C4-2B (cell line): ENCODE measurements around the gene OR2V1.
"Not testable (repeated sequence)": the region's sequence is repeated elsewhere in the genome, so short reads cannot be mapped to it uniquely, and the experiment has no call there.

Experiments used
- H3K27ac ChIP-seq: fragments of 450-650 bp; 2 replicates; pipeline ENCODE4 v1.5.1; 2017
- ZFX ChIP-seq: fragments of 450-650 bp; IDR thresholded peaks from 2 replicates; pipeline ENCODE4 v1.6.1; 2017
- TF ChIP-seq, protein P1 (sequence below): fragments of 450-650 bp; conservative IDR thresholded peaks from 2 replicates; pipeline ENCODE4 v1.5.1; 2017; ENCODE audit warnings: mild to moderate bottlenecking

The OR2V1 gene

DNA sequence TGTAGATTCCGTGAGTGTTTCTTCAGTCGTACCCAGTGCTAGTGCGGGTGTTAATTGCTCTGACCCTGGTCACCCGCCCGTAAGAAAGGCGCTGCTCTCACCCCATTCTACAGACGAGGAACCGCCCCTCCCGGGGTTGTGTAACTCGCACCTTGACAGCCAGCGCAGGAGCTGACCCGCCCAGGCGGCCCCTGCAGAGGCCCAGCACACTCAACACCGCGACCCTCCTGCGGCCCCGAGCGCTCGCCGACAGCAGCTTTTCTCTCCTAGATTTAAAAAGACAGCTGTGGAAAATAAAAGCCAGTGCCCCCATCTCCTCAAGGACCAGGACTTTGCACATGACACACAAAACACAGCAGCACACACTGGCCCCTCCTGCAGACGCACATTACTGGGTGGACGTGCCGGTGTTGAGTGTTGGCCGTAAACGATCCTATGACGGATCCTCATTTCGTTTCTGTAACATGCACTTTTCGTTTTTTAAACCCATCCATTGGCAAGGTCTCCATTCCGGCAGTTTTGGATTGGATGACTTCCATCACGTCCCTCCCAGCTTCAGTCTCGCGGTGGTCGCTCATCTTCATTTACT, 39.4 kb upstream of the OR2V1 start:
- no peak for TF ChIP-seq ZFX
- TF ChIP-seq, protein P1, sequence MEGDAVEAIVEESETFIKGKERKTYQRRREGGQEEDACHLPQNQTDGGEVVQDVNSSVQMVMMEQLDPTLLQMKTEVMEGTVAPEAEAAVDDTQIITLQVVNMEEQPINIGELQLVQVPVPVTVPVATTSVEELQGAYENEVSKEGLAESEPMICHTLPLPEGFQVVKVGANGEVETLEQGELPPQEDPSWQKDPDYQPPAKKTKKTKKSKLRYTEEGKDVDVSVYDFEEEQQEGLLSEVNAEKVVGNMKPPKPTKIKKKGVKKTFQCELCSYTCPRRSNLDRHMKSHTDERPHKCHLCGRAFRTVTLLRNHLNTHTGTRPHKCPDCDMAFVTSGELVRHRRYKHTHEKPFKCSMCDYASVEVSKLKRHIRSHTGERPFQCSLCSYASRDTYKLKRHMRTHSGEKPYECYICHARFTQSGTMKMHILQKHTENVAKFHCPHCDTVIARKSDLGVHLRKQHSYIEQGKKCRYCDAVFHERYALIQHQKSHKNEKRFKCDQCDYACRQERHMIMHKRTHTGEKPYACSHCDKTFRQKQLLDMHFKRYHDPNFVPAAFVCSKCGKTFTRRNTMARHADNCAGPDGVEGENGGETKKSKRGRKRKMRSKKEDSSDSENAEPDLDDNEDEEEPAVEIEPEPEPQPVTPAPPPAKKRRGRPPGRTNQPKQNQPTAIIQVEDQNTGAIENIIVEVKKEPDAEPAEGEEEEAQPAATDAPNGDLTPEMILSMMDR: no peak
- H3K27ac ChIP-seq: no peak overlapping the region

DNA sequence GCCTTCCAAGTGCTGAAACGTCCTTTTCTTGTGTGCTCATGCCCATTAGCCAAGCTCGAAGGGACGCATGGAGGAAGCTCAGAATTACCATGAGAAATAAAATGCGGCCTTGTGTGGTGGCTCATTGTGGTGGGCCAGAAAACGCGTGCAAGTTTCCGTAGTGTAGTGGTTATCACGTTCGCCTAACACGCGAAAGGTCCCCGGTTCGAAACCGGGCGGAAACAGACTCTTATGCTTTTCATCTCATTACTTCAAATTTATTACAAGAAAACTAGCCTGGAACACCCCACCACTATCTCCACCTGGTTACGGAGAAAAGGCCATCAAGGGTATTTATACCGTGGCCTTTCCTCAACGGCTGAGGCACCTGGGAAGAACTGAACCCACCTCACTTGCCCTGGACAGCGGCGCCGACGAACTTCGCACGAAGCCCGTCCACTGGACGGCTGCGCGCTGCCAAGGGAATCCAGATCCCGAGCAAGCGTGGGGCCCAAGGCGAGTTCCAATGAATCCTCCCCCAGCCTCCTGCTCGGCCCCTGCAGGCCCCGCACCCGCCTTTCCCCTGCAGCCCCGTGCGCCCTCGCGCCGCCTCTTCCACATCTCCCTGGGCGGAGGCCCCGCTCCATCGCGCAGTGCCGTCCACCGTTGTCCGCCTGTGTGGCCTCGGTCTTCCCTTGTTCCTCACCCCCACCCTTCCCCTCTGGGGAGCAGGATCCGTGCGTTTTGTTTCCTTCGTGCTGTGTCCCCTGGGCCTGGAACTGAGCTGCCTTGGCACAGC, 38.7 kb upstream of the OR2V1 start:
- not testable (repeated sequence) for H3K27ac ChIP-seq

DNA sequence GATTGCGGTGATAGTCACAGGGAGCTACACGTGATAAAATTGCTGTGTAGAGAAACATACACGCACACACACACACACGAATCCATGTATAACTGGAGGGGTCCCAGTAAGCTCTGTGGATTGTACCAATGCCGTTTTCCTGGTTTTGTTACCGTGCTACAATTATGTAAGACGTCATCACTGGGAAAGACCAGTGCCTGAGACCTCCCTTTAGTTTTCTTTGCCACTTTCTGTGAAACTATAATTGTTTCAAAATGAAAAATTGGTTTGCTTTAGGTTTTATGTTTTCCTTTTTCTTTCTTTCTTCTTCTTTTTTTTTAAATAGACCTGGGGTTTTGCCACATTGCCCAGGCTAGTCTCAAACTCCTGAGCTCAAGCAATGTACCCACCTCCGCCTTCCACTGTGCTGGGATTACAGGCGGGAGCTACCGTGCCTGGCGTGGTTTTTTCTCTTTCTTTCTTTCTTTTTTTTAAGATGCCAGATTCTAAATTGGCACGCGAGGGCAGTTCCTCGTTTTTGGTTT, 37.7 kb upstream of the OR2V1 start:
- H3K27ac ChIP-seq: no peak overlapping the region
- TF ChIP-seq, protein P1: no peak
- TF ChIP-seq ZFX: no peak

DNA sequence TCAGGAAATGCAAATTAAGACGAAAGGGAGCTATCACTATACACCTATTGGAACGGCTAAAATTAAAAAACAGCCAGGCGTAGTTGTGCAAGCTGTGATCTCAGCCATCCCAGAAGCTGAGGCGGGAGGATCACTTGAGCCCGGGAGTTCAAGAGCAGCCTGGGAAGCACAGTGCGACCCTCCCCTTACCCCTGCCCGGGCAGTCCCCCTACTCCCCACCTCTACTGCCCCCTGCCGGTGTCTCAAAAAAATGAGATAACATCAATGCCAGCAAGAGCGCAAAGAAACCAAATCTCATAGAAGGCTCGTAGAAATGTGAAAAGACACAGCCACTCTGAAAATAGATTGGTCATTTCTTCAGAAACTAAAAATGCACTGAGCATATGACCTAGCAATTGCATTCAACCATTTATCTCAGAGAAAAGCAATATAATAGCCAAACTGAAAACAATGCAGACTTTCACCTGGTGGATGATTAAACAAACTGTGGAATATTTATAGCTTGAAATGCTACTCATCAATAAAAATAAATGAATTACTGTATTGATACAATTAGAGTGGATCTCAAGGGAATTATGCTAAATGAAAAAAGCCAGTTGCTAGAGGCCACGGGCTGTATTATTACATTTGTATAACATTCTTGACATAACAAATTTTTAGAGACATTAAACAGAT, 37.0 kb upstream of the OR2V1 start:
- H3K27ac ChIP-seq: no peak overlapping the region
- no peak for TF ChIP-seq ZFX
- TF ChIP-seq, protein P1: peak; percentile 86

DNA sequence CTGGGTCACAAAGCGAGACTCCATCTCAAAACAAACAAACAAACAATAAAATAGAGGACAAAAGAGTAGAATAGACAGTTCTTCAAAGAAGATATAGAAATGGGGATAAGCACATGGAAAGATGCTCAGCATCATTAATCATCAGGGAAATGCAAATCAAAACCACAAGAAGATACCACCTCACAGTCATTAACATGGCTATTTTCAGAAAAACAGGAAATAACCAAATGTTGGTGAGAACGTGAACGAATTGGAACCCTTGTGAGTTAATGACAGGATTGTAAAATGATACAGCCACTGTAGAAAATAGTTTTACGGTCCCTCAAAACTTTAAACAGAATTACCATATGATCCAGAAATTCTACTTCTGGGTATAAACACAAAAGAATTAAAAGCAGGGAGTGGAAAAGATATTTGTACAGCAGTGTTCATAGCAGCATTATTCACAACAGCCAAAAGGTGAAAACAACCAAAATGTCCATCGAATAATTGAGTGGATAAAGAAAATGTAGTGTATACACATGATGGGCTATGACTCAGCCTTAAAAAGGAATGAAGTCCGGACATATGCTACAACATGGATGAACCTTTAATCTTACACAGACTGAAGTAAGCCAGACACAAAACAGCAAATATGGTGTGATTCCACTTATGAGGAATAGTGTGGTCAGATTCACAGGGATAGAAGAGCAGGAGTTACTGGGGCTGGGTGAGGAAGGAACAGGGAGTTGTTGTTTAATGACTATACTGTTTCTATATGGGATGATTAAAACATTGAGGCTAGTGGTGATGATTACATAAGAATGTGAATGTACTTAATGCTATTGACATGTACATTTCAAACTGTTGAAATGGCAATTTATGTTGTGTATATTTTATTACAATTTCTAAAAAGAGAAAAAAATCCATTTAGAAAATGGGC, 36.1 kb upstream of the OR2V1 start:
- TF ChIP-seq ZFX: no peak
- TF ChIP-seq, protein P1: no peak
- H3K27ac ChIP-seq: no peak overlapping the region

DNA sequence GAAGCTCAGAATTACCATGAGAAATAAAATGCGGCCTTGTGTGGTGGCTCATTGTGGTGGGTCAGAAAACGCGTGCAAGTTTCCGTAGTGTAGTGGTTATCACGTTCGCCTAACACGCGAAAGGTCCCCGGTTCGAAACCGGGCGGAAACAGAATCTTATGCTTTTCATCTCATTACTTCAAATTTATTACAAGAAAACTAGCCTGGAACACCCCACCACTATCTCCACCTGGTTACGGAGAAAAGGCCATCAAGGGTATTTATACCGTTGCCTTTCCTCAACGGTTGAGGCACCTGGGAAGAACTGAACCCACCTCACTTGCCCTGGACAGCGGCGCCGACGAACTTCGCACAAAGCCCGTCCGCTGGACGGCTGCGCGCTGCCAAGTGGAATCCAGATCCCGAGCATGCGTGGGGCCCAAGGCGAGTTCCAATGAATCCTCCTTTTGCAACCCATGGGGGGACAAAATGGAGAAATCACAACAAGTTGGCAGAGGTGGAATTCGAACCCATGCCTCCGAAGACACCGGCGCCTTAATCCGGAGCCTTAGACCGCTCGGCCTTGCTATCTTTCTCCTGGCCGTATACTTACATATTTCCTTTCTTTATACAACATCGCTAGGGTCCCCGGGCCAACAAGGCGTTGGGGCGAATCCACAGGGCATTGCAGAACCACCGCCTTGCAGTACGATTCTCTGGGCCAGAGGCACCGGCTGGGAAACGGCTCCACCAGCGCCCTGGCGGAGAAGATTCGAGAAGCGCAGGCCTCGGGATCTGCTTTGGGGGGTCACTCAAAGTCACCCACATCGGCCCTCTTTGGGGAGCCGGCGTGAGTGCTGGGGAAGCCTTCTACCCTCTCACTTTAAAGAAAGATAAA, 33.3 kb upstream of the OR2V1 start:
- no peak overlapping the region for H3K27ac ChIP-seq
- no peak for TF ChIP-seq ZFX
- TF ChIP-seq, protein P1: no peak
